ENCODE data around the gene GLOD4. TPM values are rescaled to one million over a fixed set of nuclear protein-coding genes. Genes with fewer than 3 reads are reported as not detected.
A peak's percentile ranks its signal among the peaks of the same experiment; 100 is the strongest.
"Not testable (repeated sequence)": the region's sequence is repeated elsewhere in the genome, so short reads cannot be mapped to it uniquely, and the experiment has no call there.

Gene GLOD4
- total RNA-seq = 31.2 and 40.2 TPM in 2 replicates

GRCh38 chr17:781805-782731, at the start of gene GLOD4, which contains the start of gene MRM3:
TSS of gene GLOD4 (minus strand) at chr17:782280. CDS start at chr17:782255, 25 bp downstream.
TSS of gene MRM3 (plus strand) at chr17:782353. CDS start at chr17:782379, 26 bp downstream.
- DNase-seq (ENCODE audit: low read depth) = peak; percentile 89
- H3K4me3 ChIP-seq (ENCODE audit: low read depth, low read length) = peak within 1 kb of the TSS; percentile 79
- TF ChIP-seq, protein P1, sequence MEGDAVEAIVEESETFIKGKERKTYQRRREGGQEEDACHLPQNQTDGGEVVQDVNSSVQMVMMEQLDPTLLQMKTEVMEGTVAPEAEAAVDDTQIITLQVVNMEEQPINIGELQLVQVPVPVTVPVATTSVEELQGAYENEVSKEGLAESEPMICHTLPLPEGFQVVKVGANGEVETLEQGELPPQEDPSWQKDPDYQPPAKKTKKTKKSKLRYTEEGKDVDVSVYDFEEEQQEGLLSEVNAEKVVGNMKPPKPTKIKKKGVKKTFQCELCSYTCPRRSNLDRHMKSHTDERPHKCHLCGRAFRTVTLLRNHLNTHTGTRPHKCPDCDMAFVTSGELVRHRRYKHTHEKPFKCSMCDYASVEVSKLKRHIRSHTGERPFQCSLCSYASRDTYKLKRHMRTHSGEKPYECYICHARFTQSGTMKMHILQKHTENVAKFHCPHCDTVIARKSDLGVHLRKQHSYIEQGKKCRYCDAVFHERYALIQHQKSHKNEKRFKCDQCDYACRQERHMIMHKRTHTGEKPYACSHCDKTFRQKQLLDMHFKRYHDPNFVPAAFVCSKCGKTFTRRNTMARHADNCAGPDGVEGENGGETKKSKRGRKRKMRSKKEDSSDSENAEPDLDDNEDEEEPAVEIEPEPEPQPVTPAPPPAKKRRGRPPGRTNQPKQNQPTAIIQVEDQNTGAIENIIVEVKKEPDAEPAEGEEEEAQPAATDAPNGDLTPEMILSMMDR (IDR thresholded peaks at IDR 0.05; ENCODE audit: insufficient read depth, low read depth, low read length) = peak; percentile 15

DNA sequence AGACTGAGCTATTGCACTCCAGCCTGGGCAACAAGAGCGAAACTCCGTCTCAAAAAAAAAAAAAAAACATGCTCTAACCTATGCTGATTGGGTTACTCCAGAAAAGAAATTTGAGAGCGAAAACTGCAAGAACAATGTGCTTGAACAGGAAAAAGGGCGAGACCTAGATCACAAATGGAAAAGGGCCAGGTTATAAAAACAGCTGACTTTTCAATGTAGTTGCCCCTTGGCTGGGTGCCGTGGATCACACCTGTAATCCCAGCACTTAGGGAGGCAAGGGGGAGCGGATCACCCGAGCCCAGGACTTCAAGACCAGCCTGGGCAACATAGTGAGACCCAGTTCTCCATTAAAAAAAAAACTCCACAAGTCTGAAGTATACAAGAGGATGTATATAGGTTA, 48.9 kb upstream of the GLOD4 start:
- no peak overlapping the region for H3K4me3 ChIP-seq (ENCODE audit: low read depth, low read length)
- no peak for DNase-seq (ENCODE audit: low read depth)
- TF ChIP-seq, protein P1 (IDR thresholded peaks at IDR 0.05; ENCODE audit: insufficient read depth, low read depth, low read length) = no peak

DNA sequence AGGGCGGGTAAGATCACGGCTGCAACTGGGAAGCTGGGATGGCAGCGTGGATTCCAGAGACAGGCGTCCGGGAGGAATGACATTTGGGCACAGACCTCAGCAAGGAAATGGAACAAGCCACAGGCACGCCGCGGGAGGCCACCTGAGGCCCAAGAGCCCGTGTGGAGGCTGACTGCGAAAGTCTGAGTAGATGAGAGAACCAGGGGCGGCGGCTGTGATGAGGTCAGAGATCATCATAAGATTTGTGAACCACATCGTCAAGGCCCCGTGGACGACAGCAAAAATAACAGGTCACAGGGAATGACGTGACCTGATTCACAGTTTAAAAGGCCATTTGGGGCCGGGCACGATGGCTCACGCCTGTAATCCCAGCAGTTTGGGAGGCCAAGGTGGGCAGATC, 48.3 kb upstream of the GLOD4 start:
- H3K4me3 ChIP-seq (ENCODE audit: low read depth, low read length) = no peak overlapping the region
- DNase-seq (ENCODE audit: low read depth) = peak; percentile 62
- TF ChIP-seq, protein P1 (IDR thresholded peaks at IDR 0.05; ENCODE audit: insufficient read depth, low read depth, low read length) = no peak

- not testable (repeated sequence) for H3K4me3 ChIP-seq (ENCODE audit: low read depth, low read length); DNase-seq (ENCODE audit: low read depth)
Observed at GRCh38 chr17:829614-830013, 47.5 kb upstream of the GLOD4 start.

DNA sequence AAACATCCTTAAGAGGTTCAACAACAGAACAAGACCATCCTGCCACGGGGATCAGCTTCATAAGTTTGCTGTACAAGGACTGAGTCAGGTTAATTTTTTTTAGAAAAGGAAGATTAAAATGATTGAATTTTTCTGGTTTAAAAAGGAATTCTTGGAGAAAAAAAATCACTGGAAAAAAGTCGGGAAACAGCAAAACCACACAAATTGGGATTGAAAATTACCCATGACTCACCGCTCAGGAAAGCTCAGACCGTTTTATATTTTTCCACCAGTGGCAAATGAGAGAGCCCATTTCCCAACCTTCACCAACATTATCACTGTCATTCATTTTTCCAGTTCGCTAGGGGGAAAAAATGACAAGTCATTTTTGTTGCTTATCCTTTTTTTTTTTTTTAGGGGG, 46.7 kb upstream of the GLOD4 start:
- DNase-seq (ENCODE audit: low read depth) = no peak
- TF ChIP-seq, protein P1 (IDR thresholded peaks at IDR 0.05; ENCODE audit: insufficient read depth, low read depth, low read length) = no peak
- H3K4me3 ChIP-seq (ENCODE audit: low read depth, low read length) = no peak overlapping the region

GRCh38 chr17:826778-827177, 44.7 kb upstream of the GLOD4 start:
- TF ChIP-seq, protein P1 (IDR thresholded peaks at IDR 0.05; ENCODE audit: insufficient read depth, low read depth, low read length) = no peak
- DNase-seq (ENCODE audit: low read depth) = no peak
- H3K4me3 ChIP-seq (ENCODE audit: low read depth, low read length) = no peak overlapping the region

DNA sequence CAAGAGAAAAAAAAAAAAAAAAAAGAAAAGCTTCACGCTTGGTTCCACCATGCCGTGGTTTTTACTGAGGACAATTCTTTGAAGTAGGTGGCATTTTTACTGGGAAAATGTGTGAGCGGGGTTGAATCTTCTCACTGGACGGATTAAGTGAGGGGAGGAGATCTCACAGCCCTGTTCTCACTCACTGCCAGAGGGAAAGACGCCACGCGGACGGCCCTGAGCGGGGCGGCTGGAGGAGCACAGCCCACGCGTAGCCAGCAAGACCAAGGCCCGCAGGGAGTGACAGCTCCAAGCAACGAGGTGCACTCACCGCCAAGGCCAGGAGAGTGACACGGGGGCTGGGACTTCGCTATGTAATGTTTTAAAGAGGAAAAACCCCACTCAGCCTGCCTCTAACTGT, 43.1 kb upstream of the GLOD4 start:
- no peak for DNase-seq (ENCODE audit: low read depth)
- no peak overlapping the region for H3K4me3 ChIP-seq (ENCODE audit: low read depth, low read length)
- TF ChIP-seq, protein P1 (IDR thresholded peaks at IDR 0.05; ENCODE audit: insufficient read depth, low read depth, low read length) = no peak
